A673 (cell line): ENCODE results near the gene SMURF1. TPM values are rescaled to one million over a fixed set of nuclear protein-coding genes. Genes with fewer than 3 reads are reported as not detected.

Source experiments
- BruUV-seq: library from RNA; stranded (reverse); fragments of 400-500 nt; replicated peaks from 2 replicates; lab custom pipeline; 2021; lab: Mats Ljungman, UMichigan
- CTCF ChIA-PET: fragments of 300-600 bp; sonication (Branson Sonifier 250); formaldehyde crosslinking; loops from one replicate; lab custom pipeline; 2022; ENCODE audit warnings: antibody characterized with exemption; lab: Charles Lee
- POLR2A ChIA-PET: fragments of 300-600 bp; sonication (Branson Sonifier 250); formaldehyde crosslinking; loops from one replicate; lab custom pipeline; 2022; ENCODE audit warnings: antibody characterized with exemption; ENCODE audit not compliant: low non-redundant PET; lab: Charles Lee
- DNase-seq: peaks from one replicate; pipeline ENCODE4 v3.0.0-alpha.2; 2015; ENCODE audit warnings: low spot score
- H3K27ac ChIP-seq: fragments of 200-600 bp; sonication (generic); 2 replicates; pipeline ENCODE4 v1.5.1; 2016; ENCODE audit warnings: mixed run types, low read depth, mild to moderate bottlenecking, mixed read lengths, antibody characterized with exemption, low read length; ENCODE audit not compliant: poor library complexity, severe bottlenecking
- H3K27me3 ChIP-seq: fragments of 200-600 bp; sonication (generic); replicated peaks from 2 replicates; pipeline ENCODE4 v1.6.1; 2017; ENCODE audit warnings: mixed run types, low read depth, mild to moderate bottlenecking, mixed read lengths, antibody characterized with exemption, low read length; ENCODE audit not compliant: insufficient read depth, poor library complexity
- H3K36me3 ChIP-seq: fragments of 200-600 bp; sonication (generic); 2 replicates; pipeline ENCODE4 v1.6.1; 2016; ENCODE audit warnings: mixed run types, mild to moderate bottlenecking, mixed read lengths, antibody characterized with exemption, low read length; ENCODE audit not compliant: insufficient read depth, poor library complexity, severe bottlenecking
- H3K4me1 ChIP-seq: fragments of 200-600 bp; sonication (generic); 2 replicates; pipeline ENCODE4 v1.6.1; 2017; ENCODE audit warnings: mixed run types, mild to moderate bottlenecking, mixed read lengths, antibody characterized with exemption, low read length; ENCODE audit not compliant: insufficient read depth, poor library complexity, severe bottlenecking
- H3K4me3 ChIP-seq: fragments of 200-600 bp; sonication (generic); 2 replicates; pipeline ENCODE4 v1.5.1; 2016; ENCODE audit warnings: low read depth, mixed run types, mild to moderate bottlenecking, mixed read lengths, low read length; ENCODE audit not compliant: poor library complexity, severe bottlenecking
- H3K9me3 ChIP-seq: fragments of 200-600 bp; sonication (generic); 2 replicates; pipeline ENCODE4 v1.6.1; 2016; ENCODE audit warnings: mixed run types, low read depth, mild to moderate bottlenecking, mixed read lengths, antibody characterized with exemption, low read length; ENCODE audit not compliant: poor library complexity, severe bottlenecking
- EZH2 ChIP-seq: fragments of 200-600 bp; sonication (generic); IDR thresholded peaks from 2 replicates; pipeline ENCODE4 v1.6.1; 2017; ENCODE audit warnings: borderline replicate concordance, low read depth, mild to moderate bottlenecking, mixed read lengths, antibody characterized with exemption, low read length; ENCODE audit not compliant: poor library complexity, severe bottlenecking
- intact Hi-C: fragments of 100-400 bp; cut with micrococcal nuclease; formaldehyde crosslinking; loops from one replicate; pipeline ENCODE4 v1.10.0; 2022; ENCODE audit not compliant: unreplicated experiment
- total RNA-seq: library from RNA; stranded (reverse); gene quantifications from 2 replicates; pipeline ENCODE4 v1.2.3, GENCODE V29; 2021
- TF ChIP-seq, protein P1 (sequence below): fragments of 300-800, 200-600 bp; sonication (generic); conservative IDR thresholded peaks from 2 replicates; pipeline ENCODE4 v1.5.1; 2017; ENCODE audit warnings: low read depth, mild to moderate bottlenecking, antibody characterized with exemption, low read length, moderate library complexity, mixed read lengths

Gene SMURF1
- total RNA-seq, 1 experiment from 2014 or later, result 16.5 TPM

DNA sequence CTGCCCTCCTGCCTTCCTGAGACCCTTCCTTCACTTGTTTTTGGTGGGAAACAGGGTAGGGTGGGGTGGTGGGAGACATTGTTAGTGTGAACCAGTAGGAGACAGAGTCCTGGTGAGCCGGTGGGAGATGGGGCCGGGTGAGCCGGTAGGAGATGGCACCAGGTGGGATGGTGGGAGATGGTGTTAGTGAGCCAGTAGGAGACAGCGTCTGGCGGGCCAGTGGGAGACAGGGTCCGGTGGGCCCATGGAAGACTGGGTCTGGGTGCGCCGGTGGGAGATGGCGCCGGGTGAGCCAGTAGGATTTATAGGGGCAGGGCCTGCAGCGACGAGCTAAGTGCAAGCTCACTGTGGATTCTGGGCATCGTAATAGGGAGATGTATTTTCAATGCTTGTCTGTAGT lies 148.8 kb downstream of the SMURF1 start:
- BruUV-seq, result no TSS peak
- ChIA-PET POLR2A (no interaction called here), CTCF (no interaction called here)
- Histone ChIP-seq H3K9me3 (no peaks in the 10 kb centered on the region), H3K27ac (no peak overlapping the region), H3K4me1 (no peaks in the 10 kb centered on the region), H3K36me3 (peaks cover 46% of the 10 kb centered on the region), H3K4me3 (no peak overlapping the region), H3K27me3 (no peaks in the 10 kb centered on the region)
- intact Hi-C loops, result no loop called here
- DNase-seq, result no peak
- TF ChIP-seq EZH2, result no peak
- TF ChIP-seq, protein P1, sequence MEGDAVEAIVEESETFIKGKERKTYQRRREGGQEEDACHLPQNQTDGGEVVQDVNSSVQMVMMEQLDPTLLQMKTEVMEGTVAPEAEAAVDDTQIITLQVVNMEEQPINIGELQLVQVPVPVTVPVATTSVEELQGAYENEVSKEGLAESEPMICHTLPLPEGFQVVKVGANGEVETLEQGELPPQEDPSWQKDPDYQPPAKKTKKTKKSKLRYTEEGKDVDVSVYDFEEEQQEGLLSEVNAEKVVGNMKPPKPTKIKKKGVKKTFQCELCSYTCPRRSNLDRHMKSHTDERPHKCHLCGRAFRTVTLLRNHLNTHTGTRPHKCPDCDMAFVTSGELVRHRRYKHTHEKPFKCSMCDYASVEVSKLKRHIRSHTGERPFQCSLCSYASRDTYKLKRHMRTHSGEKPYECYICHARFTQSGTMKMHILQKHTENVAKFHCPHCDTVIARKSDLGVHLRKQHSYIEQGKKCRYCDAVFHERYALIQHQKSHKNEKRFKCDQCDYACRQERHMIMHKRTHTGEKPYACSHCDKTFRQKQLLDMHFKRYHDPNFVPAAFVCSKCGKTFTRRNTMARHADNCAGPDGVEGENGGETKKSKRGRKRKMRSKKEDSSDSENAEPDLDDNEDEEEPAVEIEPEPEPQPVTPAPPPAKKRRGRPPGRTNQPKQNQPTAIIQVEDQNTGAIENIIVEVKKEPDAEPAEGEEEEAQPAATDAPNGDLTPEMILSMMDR, result no peak

DNA sequence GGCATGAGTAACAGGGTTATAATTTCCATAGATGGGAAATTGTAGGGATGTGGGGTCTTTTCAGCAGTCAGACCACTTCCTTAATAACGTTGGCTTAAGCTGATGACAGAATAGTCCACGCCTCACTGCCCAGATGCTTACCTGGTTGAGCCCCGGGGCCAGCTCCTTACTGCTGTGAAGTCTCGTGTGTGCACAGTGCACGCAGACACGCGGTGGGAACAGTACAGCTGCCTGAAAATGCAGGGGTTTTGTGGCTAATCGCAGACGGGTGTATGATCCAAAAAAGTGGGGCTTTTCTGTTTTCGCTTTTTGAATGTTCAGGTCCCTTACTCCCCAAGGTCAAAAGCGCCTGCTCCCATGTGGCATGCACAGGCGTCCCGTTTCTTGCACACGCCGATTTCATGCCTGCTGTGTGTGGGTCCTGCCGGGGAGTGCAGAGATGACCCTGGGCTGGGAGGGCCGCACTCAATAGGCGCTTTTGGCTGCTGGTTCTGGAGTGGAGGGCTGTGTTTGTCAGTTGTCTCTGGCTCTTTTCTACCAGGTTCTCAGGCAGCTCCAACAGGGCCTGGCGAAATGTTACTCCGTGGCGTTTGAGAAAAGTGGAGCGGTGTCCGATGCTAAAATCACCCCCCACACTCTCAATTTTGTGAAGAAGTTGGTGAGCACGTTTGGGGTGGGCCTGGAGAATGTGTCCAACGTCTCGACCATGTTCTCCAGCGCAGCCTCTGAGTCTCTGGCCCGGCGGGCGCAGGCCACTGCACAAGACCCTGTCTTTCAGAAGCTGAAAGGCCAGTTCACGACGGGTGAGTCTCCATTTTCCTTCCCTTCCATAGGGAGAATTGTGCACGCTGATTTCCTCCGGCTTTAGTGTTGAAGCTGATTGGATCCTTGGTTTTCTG lies 149.6 kb downstream of the SMURF1 start:
- CTCF ChIA-PET, result no interaction called here
- no peak overlapping the region for H3K4me3 ChIP-seq
- no peaks in the 10 kb centered on the region for H3K27me3 ChIP-seq
- H3K36me3 ChIP-seq, result peaks cover 51% of the 10 kb centered on the region
- no TSS peak for BruUV-seq
- H3K9me3 ChIP-seq, result no peaks in the 10 kb centered on the region
- intact Hi-C loops, result no loop called here
- TF ChIP-seq, protein P1, result no peak
- TF ChIP-seq EZH2, result no peak
- no peak overlapping the region for H3K27ac ChIP-seq
- DNase-seq, result no peak
- POLR2A ChIA-PET, result no interaction called here
- no peaks in the 10 kb centered on the region for H3K4me1 ChIP-seq

DNA sequence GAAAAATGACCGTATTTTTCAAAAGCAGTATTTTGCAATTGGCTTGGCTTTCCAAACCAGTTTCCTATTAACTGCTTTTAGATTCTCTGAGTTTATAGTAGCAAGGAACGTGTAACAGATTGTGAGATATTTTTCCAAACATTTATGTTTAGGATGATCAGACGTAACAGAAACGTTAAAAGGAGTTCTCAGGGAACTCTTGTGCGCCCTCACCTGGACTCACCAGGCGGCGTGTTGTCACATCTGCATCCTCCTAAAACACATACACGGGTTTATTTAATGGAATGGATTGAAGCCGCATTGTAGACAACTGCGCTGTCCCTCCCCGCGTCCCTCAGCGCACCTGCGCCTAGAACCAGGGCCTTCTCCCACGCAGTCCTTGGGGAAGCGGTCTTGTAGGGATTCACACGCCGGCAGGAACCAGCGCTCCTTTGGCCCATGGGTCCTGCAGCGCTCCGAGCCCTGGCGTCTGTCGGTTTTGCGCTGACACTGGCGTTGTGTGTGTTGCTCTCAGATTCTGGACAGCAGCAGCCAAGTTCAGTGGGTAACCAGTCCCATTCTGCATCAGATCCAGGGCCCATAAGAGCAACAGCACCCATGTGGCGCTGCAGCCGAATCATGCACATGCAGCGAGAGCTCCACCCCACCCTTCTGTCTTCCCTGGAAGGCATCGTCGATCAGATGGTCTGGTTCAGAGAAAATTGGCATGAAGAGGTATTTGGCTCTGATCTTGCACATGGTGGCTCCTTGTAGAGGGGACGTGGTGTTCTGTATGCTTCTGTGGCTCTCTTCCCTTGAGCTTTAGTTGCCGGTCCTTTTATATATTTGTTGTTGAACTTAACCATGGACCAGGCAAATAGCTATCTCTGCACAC lies 150.6 kb downstream of the SMURF1 start:
- H3K4me3 ChIP-seq, result no peak overlapping the region
- no peak for TF ChIP-seq EZH2
- TF ChIP-seq, protein P1, result peak; percentile 32; the same call in 1 of the 2 replicates
- no peak for DNase-seq
- no peak overlapping the region for H3K27ac ChIP-seq
- no peaks in the 10 kb centered on the region for H3K9me3 ChIP-seq
- ChIA-PET CTCF (no interaction called here), POLR2A (interaction anchor here (0.5 kb wide), 1 partner anchor 33 kb away, joined by 11 read pairs; no protein-coding TSS in a partner anchor)
- H3K27me3 ChIP-seq, result no peaks in the 10 kb centered on the region
- no TSS peak for BruUV-seq
- intact Hi-C loops, result no loop called here
- H3K4me1 ChIP-seq, result no peaks in the 10 kb centered on the region
- H3K36me3 ChIP-seq, result peaks cover 61% of the 10 kb centered on the region
